B cell (primary cell): Measurements from ENCODE around the gene SALL4.
"Not testable (repeated sequence)": the region's sequence is repeated elsewhere in the genome, so short reads cannot be mapped to it uniquely, and the experiment has no call there.

ENCODE experiments used
- EZH2 ChIP-seq: IDR thresholded peaks from 2 replicates; pipeline ENCODE4 v1.6.1; 2012; ENCODE audit warnings: borderline replicate concordance, low read depth, mild to moderate bottlenecking, moderate library complexity, low read length; ENCODE audit not compliant: insufficient read depth, poor library complexity, severe bottlenecking
- TF ChIP-seq, protein P1 (sequence below): fragments of 200-600 bp; IDR thresholded peaks from one replicate; pipeline ENCODE4 v1.8.0; 2022; ENCODE audit warnings: antibody characterized with exemption, mild to moderate bottlenecking

DNA sequence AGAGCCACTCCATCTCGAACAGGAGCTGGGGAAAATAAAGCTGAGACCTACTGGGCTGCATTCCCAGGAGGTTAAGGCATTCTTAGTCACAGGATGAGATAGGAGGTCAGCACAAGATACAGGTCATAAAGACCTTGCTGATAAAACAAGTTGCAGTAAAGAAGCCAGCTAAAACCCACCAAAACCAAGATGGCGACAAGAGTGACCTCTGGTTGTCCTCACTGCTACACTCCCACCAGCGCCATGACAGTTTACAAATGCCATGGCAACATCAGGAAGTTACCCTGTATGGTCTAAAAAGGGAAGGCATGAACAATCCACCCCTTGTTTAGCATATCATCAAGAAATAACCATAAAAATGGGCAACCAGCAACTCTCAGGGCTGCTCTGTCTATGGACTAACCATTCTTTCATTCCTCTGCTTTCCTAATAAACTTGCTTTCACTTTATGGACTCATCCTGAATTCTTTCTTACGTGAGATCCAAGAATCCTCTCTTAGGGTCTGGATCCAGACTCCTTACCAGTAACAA is 24.0 kb downstream of the SALL4 start:
- not testable (repeated sequence) for TF ChIP-seq EZH2
- TF ChIP-seq, protein P1, sequence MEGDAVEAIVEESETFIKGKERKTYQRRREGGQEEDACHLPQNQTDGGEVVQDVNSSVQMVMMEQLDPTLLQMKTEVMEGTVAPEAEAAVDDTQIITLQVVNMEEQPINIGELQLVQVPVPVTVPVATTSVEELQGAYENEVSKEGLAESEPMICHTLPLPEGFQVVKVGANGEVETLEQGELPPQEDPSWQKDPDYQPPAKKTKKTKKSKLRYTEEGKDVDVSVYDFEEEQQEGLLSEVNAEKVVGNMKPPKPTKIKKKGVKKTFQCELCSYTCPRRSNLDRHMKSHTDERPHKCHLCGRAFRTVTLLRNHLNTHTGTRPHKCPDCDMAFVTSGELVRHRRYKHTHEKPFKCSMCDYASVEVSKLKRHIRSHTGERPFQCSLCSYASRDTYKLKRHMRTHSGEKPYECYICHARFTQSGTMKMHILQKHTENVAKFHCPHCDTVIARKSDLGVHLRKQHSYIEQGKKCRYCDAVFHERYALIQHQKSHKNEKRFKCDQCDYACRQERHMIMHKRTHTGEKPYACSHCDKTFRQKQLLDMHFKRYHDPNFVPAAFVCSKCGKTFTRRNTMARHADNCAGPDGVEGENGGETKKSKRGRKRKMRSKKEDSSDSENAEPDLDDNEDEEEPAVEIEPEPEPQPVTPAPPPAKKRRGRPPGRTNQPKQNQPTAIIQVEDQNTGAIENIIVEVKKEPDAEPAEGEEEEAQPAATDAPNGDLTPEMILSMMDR = not testable (repeated sequence)
